ENCODE measurements around the gene TBC1D3B. TPM values are rescaled to one million over a fixed set of nuclear protein-coding genes. Genes with fewer than 3 reads are reported as not detected.
"Not testable (repeated sequence)": the region's sequence is repeated elsewhere in the genome, so short reads cannot be mapped to it uniquely, and the experiment has no call there.

TBC1D3B gene
- total RNA-seq (1.3 TPM), polyA plus RNA-seq (3.9 TPM)
- long read RNA-seq, donor 1 = 0 reads
- long read RNA-seq, donor 2 = 0 reads
- long read RNA-seq, donor 3, partial matches to known transcripts = 23 of 41 reads
- long read RNA-seq, donor 3, other reads (novel, unspliced or antisense) = 18 of 41 reads
- long read RNA-seq, donor 4 = 0 reads
- long read RNA-seq, donor 5, partial matches to known transcripts = 5 of 18 reads
- long read RNA-seq, donor 5, other reads (novel, unspliced or antisense) = 13 of 18 reads
- long read RNA-seq, donor 6, partial matches to known transcripts = 8 of 8 reads
- long read RNA-seq, donor 6, other reads (novel, unspliced or antisense) = 0 of 8 reads
- long read RNA-seq, donor 7 = 0 reads
- long read RNA-seq, donor 8 = 0 reads
- long read RNA-seq, donor 9 = 0 reads
- long read RNA-seq, donor 10, partial matches to known transcripts = 5 of 5 reads
- long read RNA-seq, donor 10, other reads (novel, unspliced or antisense) = 0 of 5 reads

GRCh38 chr17:36176536-36176935 lies at the start of gene TBC1D3B:
TBC1D3B (minus strand) TSS chr17:36176636; CDS start chr17:36175050, 1,586 bp downstream.
- H3K27ac ChIP-seq (ENCODE audit: low read depth in 1 of 2, low read length in 1 of 2); H3K27me3 ChIP-seq (ENCODE audit: control insufficient read depth in 2 of 2, insufficient read depth in 1 of 2, low read length in 1 of 2); DNase-seq (ENCODE audit: low read depth in 6 of 9, low spot score in 9 of 9); H3K4me1 ChIP-seq (ENCODE audit: control insufficient read depth in 2 of 2, insufficient read depth in 2 of 2, low read length in 2 of 2); H3K9me3 ChIP-seq (ENCODE audit: control insufficient read depth in 2 of 2, insufficient read depth in 1 of 2, low read length in 1 of 2); H3K36me3 ChIP-seq (ENCODE audit: control insufficient read depth in 2 of 2, insufficient read depth in 2 of 2, low read length in 1 of 2); H3K4me3 ChIP-seq (ENCODE audit: low read length in 2 of 2): not testable (repeated sequence)
- no CpG with 5 or more reads among the region's 11 CpGs for WGBS

- H3K27ac ChIP-seq (ENCODE audit: low read depth in 1 of 2, low read length in 1 of 2); H3K27me3 ChIP-seq (ENCODE audit: control insufficient read depth in 2 of 2, insufficient read depth in 1 of 2, low read length in 1 of 2); H3K4me1 ChIP-seq (ENCODE audit: control insufficient read depth in 2 of 2, insufficient read depth in 2 of 2, low read length in 2 of 2); H3K36me3 ChIP-seq (ENCODE audit: control insufficient read depth in 2 of 2, insufficient read depth in 2 of 2, low read length in 1 of 2); DNase-seq (ENCODE audit: low read depth in 6 of 9, low spot score in 9 of 9); H3K9me3 ChIP-seq (ENCODE audit: control insufficient read depth in 2 of 2, insufficient read depth in 1 of 2, low read length in 1 of 2); H3K4me3 ChIP-seq (ENCODE audit: low read length in 2 of 2): not testable (repeated sequence)
- WGBS = 96% methylated on average over 12 of the region's 12 CpGs
These were observed 46.5 kb upstream of the TBC1D3B start for GRCh38 chr17:36222967-36223366.

GRCh38 chr17:36221581-36222100 lies 45.2 kb upstream of the TBC1D3B start:
- not testable (repeated sequence) for DNase-seq (ENCODE audit: low read depth in 6 of 9, low spot score in 9 of 9); H3K27ac ChIP-seq (ENCODE audit: low read depth in 1 of 2, low read length in 1 of 2); H3K4me3 ChIP-seq (ENCODE audit: low read length in 2 of 2); H3K36me3 ChIP-seq (ENCODE audit: control insufficient read depth in 2 of 2, insufficient read depth in 2 of 2, low read length in 1 of 2); H3K9me3 ChIP-seq (ENCODE audit: control insufficient read depth in 2 of 2, insufficient read depth in 1 of 2, low read length in 1 of 2); H3K27me3 ChIP-seq (ENCODE audit: control insufficient read depth in 2 of 2, insufficient read depth in 1 of 2, low read length in 1 of 2); H3K4me1 ChIP-seq (ENCODE audit: control insufficient read depth in 2 of 2, insufficient read depth in 2 of 2, low read length in 2 of 2)
- WGBS = 97% methylated on average over 4 of the region's 4 CpGs

- not testable (repeated sequence) for H3K4me3 ChIP-seq (ENCODE audit: low read length in 2 of 2); H3K27me3 ChIP-seq (ENCODE audit: control insufficient read depth in 2 of 2, insufficient read depth in 1 of 2, low read length in 1 of 2); H3K36me3 ChIP-seq (ENCODE audit: control insufficient read depth in 2 of 2, insufficient read depth in 2 of 2, low read length in 1 of 2); H3K27ac ChIP-seq (ENCODE audit: low read depth in 1 of 2, low read length in 1 of 2); DNase-seq (ENCODE audit: low read depth in 6 of 9, low spot score in 9 of 9); H3K4me1 ChIP-seq (ENCODE audit: control insufficient read depth in 2 of 2, insufficient read depth in 2 of 2, low read length in 2 of 2); H3K9me3 ChIP-seq (ENCODE audit: control insufficient read depth in 2 of 2, insufficient read depth in 1 of 2, low read length in 1 of 2)
- 91% methylated on average over 3 of the region's 3 CpGs for WGBS
These were observed 44.5 kb upstream of the TBC1D3B start for GRCh38 chr17:36220737-36221580.

DNA sequence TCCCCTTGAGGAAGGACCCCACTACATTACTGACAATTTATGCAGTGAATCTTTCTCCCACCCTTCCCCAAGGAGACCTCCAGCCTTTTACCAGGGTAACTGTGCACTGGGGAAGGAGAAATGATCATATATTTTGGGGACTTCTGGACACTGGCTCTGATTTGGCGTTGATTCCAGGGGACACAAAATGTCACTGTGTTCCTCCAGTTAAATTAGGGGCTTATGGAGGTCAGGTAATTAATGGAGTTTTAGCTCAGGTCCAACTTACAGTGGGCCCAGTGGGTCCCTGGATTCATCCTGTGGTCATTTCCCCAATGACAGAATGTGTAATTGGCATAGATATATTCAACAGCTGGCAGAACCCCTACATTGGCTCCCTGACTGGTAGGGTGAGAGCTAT lies 43.1 kb upstream of the TBC1D3B start:
- not testable (repeated sequence) for H3K36me3 ChIP-seq (ENCODE audit: control insufficient read depth in 2 of 2, insufficient read depth in 2 of 2, low read length in 1 of 2); H3K4me1 ChIP-seq (ENCODE audit: control insufficient read depth in 2 of 2, insufficient read depth in 2 of 2, low read length in 2 of 2); H3K27me3 ChIP-seq (ENCODE audit: control insufficient read depth in 2 of 2, insufficient read depth in 1 of 2, low read length in 1 of 2); DNase-seq (ENCODE audit: low read depth in 6 of 9, low spot score in 9 of 9); H3K9me3 ChIP-seq (ENCODE audit: control insufficient read depth in 2 of 2, insufficient read depth in 1 of 2, low read length in 1 of 2); H3K4me3 ChIP-seq (ENCODE audit: low read length in 2 of 2); H3K27ac ChIP-seq (ENCODE audit: low read depth in 1 of 2, low read length in 1 of 2)
- 100% methylated on average over 1 of the region's 1 CpG for WGBS

GRCh38 chr17:36215406-36216308 lies 39.2 kb upstream of the TBC1D3B start:
- not testable (repeated sequence) for H3K27me3 ChIP-seq (ENCODE audit: control insufficient read depth in 2 of 2, insufficient read depth in 1 of 2, low read length in 1 of 2); DNase-seq (ENCODE audit: low read depth in 6 of 9, low spot score in 9 of 9); H3K4me3 ChIP-seq (ENCODE audit: low read length in 2 of 2); H3K27ac ChIP-seq (ENCODE audit: low read depth in 1 of 2, low read length in 1 of 2); H3K36me3 ChIP-seq (ENCODE audit: control insufficient read depth in 2 of 2, insufficient read depth in 2 of 2, low read length in 1 of 2); H3K4me1 ChIP-seq (ENCODE audit: control insufficient read depth in 2 of 2, insufficient read depth in 2 of 2, low read length in 2 of 2); H3K9me3 ChIP-seq (ENCODE audit: control insufficient read depth in 2 of 2, insufficient read depth in 1 of 2, low read length in 1 of 2)
- WGBS = 95% methylated on average over 7 of the region's 7 CpGs

DNA sequence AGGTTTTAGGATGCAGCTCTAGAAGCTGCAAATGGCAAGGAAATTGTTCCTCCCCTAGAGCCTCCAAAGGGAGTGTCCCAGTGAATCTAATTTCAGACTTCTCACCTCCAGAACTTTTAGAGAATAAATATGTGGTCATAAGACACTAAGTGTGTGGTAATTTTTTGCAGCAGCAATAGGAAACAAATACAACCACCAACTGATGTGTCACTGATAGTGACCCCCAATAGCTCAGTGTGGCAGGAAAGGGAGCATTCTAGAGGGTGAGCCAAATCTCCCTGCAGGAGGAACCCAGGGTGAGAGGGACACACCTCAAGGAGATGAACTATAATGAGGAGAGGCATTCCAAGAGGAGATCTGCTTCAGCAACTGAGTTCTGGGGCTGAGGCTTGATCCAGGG lies 38.5 kb upstream of the TBC1D3B start:
- Histone ChIP-seq H3K27ac (ENCODE audit: low read depth in 1 of 2, low read length in 1 of 2) (no peak overlapping the region), H3K4me1 (ENCODE audit: control insufficient read depth in 2 of 2, insufficient read depth in 2 of 2, low read length in 2 of 2) (no peaks in the 10 kb centered on the region)

GRCh38 chr17:36213695-36214094 lies 37.3 kb upstream of the TBC1D3B start:
- 91% methylated on average over 3 of the region's 3 CpGs for WGBS
- H3K27me3 ChIP-seq (ENCODE audit: control insufficient read depth in 2 of 2, insufficient read depth in 1 of 2, low read length in 1 of 2) = peaks cover 0 to 2% of the 10 kb centered on the region in 2 donors
- H3K4me1 ChIP-seq (ENCODE audit: control insufficient read depth in 2 of 2, insufficient read depth in 2 of 2, low read length in 2 of 2) = no peaks in the 10 kb centered on the region
- H3K36me3 ChIP-seq (ENCODE audit: control insufficient read depth in 2 of 2, insufficient read depth in 2 of 2, low read length in 1 of 2) = no peaks in the 10 kb centered on the region
- no peak overlapping the region for H3K4me3 ChIP-seq (ENCODE audit: low read length in 2 of 2)
- no peaks in the 10 kb centered on the region for H3K9me3 ChIP-seq (ENCODE audit: control insufficient read depth in 2 of 2, insufficient read depth in 1 of 2, low read length in 1 of 2)
- no peak for DNase-seq (ENCODE audit: low read depth in 6 of 9, low spot score in 9 of 9)
- no peak overlapping the region for H3K27ac ChIP-seq (ENCODE audit: low read depth in 1 of 2, low read length in 1 of 2)

More for the DNA sequence above, 38.5 kb upstream of the TBC1D3B start:
- Histone ChIP-seq H3K36me3 (ENCODE audit: control insufficient read depth in 2 of 2, insufficient read depth in 2 of 2, low read length in 1 of 2) (no peaks in the 10 kb centered on the region), H3K4me3 (ENCODE audit: low read length in 2 of 2) (no peak overlapping the region), H3K9me3 (ENCODE audit: control insufficient read depth in 2 of 2, insufficient read depth in 1 of 2, low read length in 1 of 2) (no peaks in the 10 kb centered on the region), H3K27me3 (ENCODE audit: control insufficient read depth in 2 of 2, insufficient read depth in 1 of 2, low read length in 1 of 2) (peaks cover 0 to 2% of the 10 kb centered on the region in 2 donors)
- DNase-seq (ENCODE audit: low read depth in 6 of 9, low spot score in 9 of 9) = no peak
